T-helper 1 cell treated with Interleukin-12 subunit alpha and Interleukin-12 subunit beta and Interleukin-4 antibody, amounts not matched to agents 30 ng/mL and 1 ng/mL, for 36 hours (primary cell): ENCODE measurements around the gene IQSEC3. TPM values are rescaled to one million over a fixed set of nuclear protein-coding genes. Genes with fewer than 3 reads are reported as not detected.
"Not testable (repeated sequence)": the region's sequence is repeated elsewhere in the genome, so short reads cannot be mapped to it uniquely, and the experiment has no call there.

ENCODE experiments used
- intact Hi-C: fragments of 100-400 bp; cut with micrococcal nuclease; formaldehyde crosslinking; loops from one replicate; pipeline ENCODE4 v1.15.1; 2024
- total RNA-seq: library from RNA; stranded (reverse); gene quantifications from 2 replicates; pipeline ENCODE4 v1.2.3, GENCODE V29; 2022

IQSEC3 gene
- total RNA-seq, 1 donor from 2014 or later: 0.59 TPM

GRCh38 chr12:52902-53734 is 13.4 kb upstream of the IQSEC3 start:
- intact Hi-C loops: not testable (repeated sequence)

GRCh38 chr12:53735-54730 is 12.5 kb upstream of the IQSEC3 start:
- intact Hi-C loops: no loop called here

- intact Hi-C loops: no loop called here
Measured at GRCh38 chr12:54750-55535, 11.6 kb upstream of the IQSEC3 start.

GRCh38 chr12:56683-57346 is 9.8 kb upstream of the IQSEC3 start:
- intact Hi-C loops: no loop called here

- intact Hi-C loops: no loop called here
Measured at GRCh38 chr12:57539-57938, 9.0 kb upstream of the IQSEC3 start.

GRCh38 chr12:58832-59231 is 7.7 kb upstream of the IQSEC3 start:
- intact Hi-C loops: no loop called here

GRCh38 chr12:61845-62244 is 4.7 kb upstream of the IQSEC3 start:
- intact Hi-C loops: not testable (repeated sequence)

GRCh38 chr12:65491-66063 is 990 bp upstream of the IQSEC3 start:
- intact Hi-C loops: not testable (repeated sequence)

GRCh38 chr12:66782-67504 is 376 bp downstream of the IQSEC3 start:
- intact Hi-C loops: not testable (repeated sequence)

- intact Hi-C loops: not testable (repeated sequence)
Measured at GRCh38 chr12:69677-70076, 3.1 kb downstream of the IQSEC3 start.

- intact Hi-C loops: not testable (repeated sequence)
Measured at GRCh38 chr12:70541-70940, 4.0 kb downstream of the IQSEC3 start.

- intact Hi-C loops: not testable (repeated sequence)
Measured at GRCh38 chr12:72018-72417, 5.5 kb downstream of the IQSEC3 start.

- intact Hi-C loops: not testable (repeated sequence)
Measured at GRCh38 chr12:74420-75190, 8.0 kb downstream of the IQSEC3 start.

GRCh38 chr12:75541-75940 is 9.0 kb downstream of the IQSEC3 start:
- intact Hi-C loops: not testable (repeated sequence)

- intact Hi-C loops: not testable (repeated sequence)
Measured at GRCh38 chr12:76102-76501, 9.5 kb downstream of the IQSEC3 start.

- intact Hi-C loops: not testable (repeated sequence)
Measured at GRCh38 chr12:76551-76950, 10.0 kb downstream of the IQSEC3 start.

- intact Hi-C loops: not testable (repeated sequence)
Measured at GRCh38 chr12:77101-77719, 10.6 kb downstream of the IQSEC3 start.

GRCh38 chr12:77769-78383 is 11.3 kb downstream of the IQSEC3 start:
- intact Hi-C loops: not testable (repeated sequence)
